ENCODE data around the gene SDHA.
"Not testable (repeated sequence)": the region's sequence is repeated elsewhere in the genome, so short reads cannot be mapped to it uniquely, and the experiment has no call there.

The SDHA gene

DNA sequence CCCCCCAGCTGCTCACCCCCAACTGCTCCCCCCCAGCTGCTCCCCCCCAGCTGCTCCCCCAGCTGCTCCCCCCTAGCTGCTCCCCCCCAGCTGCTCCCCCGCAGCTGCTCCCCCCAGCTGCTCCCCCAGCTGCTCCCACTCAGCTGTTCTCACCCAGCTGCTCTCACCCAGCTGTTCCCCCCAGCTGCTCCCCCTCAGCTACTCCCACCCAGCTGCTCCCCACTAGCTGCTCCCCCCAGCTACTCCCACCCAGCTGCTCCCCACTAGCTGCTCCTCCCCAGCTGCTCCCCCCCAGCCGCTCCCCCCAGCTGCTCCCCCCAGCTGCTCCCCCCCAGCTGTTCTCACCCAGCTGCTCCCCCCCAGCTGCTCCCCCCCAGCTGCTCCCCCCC is 80.6 kb downstream of the SDHA start:
- Histone ChIP-seq H2AFZ (no peak overlapping the region), H3K4me2 (ENCODE audit: low read length) (no peak overlapping the region), H3K9ac (no peak overlapping the region), H3K9me3 (ENCODE audit: control insufficient read depth, low read length) (no peaks in the 10 kb centered on the region), H3K27me3 (ENCODE audit: control insufficient read depth, insufficient read depth, low read length) (no peaks in the 10 kb centered on the region), H3K79me2 (peaks cover 4% of the 10 kb centered on the region), H3K36me3 (ENCODE audit: control insufficient read depth, insufficient read depth, low read length) (no peaks in the 10 kb centered on the region), H3K4me1 (no peaks in the 10 kb centered on the region), H3K27ac (no peak overlapping the region), H3K4me3 (ENCODE audit: low read depth, low read length) (no peak overlapping the region)
- TF ChIP-seq, protein P1, sequence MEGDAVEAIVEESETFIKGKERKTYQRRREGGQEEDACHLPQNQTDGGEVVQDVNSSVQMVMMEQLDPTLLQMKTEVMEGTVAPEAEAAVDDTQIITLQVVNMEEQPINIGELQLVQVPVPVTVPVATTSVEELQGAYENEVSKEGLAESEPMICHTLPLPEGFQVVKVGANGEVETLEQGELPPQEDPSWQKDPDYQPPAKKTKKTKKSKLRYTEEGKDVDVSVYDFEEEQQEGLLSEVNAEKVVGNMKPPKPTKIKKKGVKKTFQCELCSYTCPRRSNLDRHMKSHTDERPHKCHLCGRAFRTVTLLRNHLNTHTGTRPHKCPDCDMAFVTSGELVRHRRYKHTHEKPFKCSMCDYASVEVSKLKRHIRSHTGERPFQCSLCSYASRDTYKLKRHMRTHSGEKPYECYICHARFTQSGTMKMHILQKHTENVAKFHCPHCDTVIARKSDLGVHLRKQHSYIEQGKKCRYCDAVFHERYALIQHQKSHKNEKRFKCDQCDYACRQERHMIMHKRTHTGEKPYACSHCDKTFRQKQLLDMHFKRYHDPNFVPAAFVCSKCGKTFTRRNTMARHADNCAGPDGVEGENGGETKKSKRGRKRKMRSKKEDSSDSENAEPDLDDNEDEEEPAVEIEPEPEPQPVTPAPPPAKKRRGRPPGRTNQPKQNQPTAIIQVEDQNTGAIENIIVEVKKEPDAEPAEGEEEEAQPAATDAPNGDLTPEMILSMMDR (IDR thresholded peaks at IDR 0.05) = no peak

DNA sequence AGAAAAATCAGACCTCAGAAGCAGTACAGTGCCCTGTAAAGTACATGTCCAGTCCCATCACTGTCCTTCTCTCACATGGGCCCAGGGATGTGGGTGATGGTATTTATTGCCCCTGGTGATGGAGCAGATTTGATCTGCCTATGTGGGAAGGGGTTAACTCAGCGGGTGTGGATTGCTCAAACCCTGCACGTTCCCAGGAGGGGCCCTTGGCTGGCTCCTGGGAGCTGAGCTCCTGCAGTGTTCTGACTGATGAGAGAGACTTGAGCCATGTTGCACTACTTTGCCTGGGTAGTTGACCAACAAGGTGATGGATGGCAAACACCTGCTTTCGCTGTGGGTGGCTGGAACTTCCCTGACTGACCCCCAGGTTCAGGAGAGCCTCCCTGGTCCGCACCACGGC is 81.8 kb downstream of the SDHA start:
- H3K4me2 ChIP-seq (ENCODE audit: low read length); H3K9me3 ChIP-seq (ENCODE audit: control insufficient read depth, low read length); H3K4me3 ChIP-seq (ENCODE audit: low read depth, low read length); H3K79me2 ChIP-seq; H3K27ac ChIP-seq; H3K9ac ChIP-seq; H3K4me1 ChIP-seq; H3K27me3 ChIP-seq (ENCODE audit: control insufficient read depth, insufficient read depth, low read length); H2AFZ ChIP-seq; H3K36me3 ChIP-seq (ENCODE audit: control insufficient read depth, insufficient read depth, low read length): not testable (repeated sequence)

DNA sequence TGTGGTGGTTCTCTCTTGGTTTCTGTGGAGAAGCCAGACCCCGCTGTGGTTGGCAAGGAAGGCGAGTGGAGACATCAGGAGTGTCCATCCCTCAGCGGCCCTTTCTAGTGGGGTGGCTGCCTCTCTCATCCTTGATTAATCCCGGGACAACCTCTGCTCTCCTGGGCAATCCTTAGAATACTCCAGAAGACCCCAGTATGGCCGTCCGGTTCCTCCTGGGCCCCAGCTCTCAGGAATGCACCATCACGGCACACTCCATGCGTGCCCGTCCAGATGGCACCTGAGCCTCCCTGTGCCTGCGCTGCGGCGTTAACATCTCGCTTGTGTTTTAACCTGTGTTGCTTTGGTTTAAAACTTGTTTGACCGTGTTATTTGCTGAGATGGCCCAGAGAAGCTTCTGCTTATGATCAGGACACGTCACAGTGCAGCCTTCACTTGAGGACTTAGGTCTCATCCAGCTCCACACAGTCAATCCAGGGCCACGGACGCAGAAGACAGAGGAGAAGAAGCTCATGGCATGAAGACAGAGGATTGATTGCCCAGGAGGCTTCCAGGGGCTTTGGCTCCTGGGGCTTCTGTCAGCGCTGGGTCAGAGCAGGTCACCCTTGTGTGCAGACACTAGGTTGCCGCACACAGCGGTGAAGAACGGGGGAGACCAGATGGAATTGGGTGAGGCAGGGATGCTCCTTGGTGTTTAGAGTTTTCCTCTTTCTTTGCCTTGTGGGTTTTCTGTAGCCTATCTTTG is 82.7 kb downstream of the SDHA start:
- H3K4me1 ChIP-seq; H3K9ac ChIP-seq; H3K36me3 ChIP-seq (ENCODE audit: control insufficient read depth, insufficient read depth, low read length); H3K79me2 ChIP-seq; H3K27me3 ChIP-seq (ENCODE audit: control insufficient read depth, insufficient read depth, low read length); H3K9me3 ChIP-seq (ENCODE audit: control insufficient read depth, low read length); H2AFZ ChIP-seq; H3K27ac ChIP-seq; H3K4me2 ChIP-seq (ENCODE audit: low read length); H3K4me3 ChIP-seq (ENCODE audit: low read depth, low read length): not testable (repeated sequence)

DNA sequence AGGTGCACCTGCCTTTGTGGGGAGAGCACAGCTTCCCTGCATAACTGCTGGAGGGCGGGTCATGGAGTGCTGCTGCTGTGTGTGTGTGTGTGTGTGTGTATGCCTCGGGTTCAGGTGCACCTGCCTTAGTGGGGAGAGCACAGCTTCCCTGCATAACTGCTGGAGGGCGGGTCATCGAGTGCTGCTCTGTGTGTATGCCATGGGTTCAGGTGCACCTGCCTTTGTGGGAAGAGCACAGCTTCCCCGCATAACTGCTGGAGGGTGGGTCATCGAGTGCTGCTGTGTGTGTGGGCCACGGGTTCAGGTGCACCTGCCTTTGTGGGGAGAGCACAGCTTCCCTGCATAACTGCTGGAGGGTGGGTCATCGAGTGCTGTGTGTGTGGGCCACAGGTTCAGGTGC is 84.3 kb downstream of the SDHA start:
- not testable (repeated sequence) for H3K4me2 ChIP-seq (ENCODE audit: low read length); H3K4me3 ChIP-seq (ENCODE audit: low read depth, low read length); H3K9ac ChIP-seq; H3K36me3 ChIP-seq (ENCODE audit: control insufficient read depth, insufficient read depth, low read length); H2AFZ ChIP-seq; H3K27me3 ChIP-seq (ENCODE audit: control insufficient read depth, insufficient read depth, low read length); H3K79me2 ChIP-seq; H3K9me3 ChIP-seq (ENCODE audit: control insufficient read depth, low read length); H3K4me1 ChIP-seq; H3K27ac ChIP-seq

DNA sequence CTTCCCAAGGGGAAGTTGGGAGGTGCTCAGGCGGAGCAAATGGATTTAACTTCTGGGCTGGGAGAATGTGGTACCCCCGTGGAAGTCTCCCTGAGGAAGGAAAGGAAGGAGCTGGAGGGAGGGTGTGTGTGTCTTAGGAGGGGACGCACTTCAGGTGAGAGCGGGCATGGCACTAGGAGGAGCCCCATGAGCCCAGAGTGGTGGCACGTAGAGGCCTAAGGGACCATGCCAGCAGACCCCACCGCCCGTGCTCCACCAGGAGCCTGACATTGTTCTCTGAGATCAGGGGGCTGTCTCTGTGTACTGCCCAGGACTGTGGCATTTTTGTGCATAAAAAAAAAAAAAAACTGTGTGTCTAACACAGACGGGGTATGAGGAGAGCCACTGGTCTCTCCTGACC is 84.8 kb downstream of the SDHA start:
- H3K27me3 ChIP-seq (ENCODE audit: control insufficient read depth, insufficient read depth, low read length) = no peaks in the 10 kb centered on the region
- H3K79me2 ChIP-seq = peaks cover 5% of the 10 kb centered on the region
- no peak overlapping the region for H3K4me2 ChIP-seq (ENCODE audit: low read length)
- H3K27ac ChIP-seq = no peak overlapping the region
- no peak overlapping the region for H3K9ac ChIP-seq
- no peaks in the 10 kb centered on the region for H3K36me3 ChIP-seq (ENCODE audit: control insufficient read depth, insufficient read depth, low read length)
- H3K4me3 ChIP-seq (ENCODE audit: low read depth, low read length) = no peak overlapping the region
- no peaks in the 10 kb centered on the region for H3K9me3 ChIP-seq (ENCODE audit: control insufficient read depth, low read length)
- H2AFZ ChIP-seq = no peak overlapping the region
- no peaks in the 10 kb centered on the region for H3K4me1 ChIP-seq
- TF ChIP-seq, protein P1 (IDR thresholded peaks at IDR 0.05) = no peak

DNA sequence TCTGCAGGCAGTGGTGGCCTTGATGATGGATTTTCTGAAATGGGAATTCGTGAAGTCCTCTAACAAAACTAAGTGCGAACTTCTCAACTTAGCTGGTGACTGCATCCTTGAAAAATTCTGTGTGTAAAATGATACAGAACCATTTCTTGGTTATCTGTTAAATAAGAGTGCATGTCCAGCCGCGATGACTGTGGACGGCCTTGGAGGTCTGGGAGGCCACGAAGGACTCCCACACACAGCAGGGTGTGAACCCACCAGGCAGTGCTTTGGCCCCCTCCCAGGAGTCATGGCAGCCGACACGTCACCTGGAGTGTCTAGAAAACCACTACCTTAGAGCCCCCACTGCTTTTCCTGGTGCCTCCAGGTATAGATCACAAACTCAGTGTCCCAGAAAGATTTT is 85.6 kb downstream of the SDHA start:
- H3K36me3 ChIP-seq (ENCODE audit: control insufficient read depth, insufficient read depth, low read length); H3K27me3 ChIP-seq (ENCODE audit: control insufficient read depth, insufficient read depth, low read length); H3K9ac ChIP-seq; H3K27ac ChIP-seq; H3K9me3 ChIP-seq (ENCODE audit: control insufficient read depth, low read length); H2AFZ ChIP-seq; H3K4me2 ChIP-seq (ENCODE audit: low read length); H3K79me2 ChIP-seq; H3K4me3 ChIP-seq (ENCODE audit: low read depth, low read length); H3K4me1 ChIP-seq: not testable (repeated sequence)

DNA sequence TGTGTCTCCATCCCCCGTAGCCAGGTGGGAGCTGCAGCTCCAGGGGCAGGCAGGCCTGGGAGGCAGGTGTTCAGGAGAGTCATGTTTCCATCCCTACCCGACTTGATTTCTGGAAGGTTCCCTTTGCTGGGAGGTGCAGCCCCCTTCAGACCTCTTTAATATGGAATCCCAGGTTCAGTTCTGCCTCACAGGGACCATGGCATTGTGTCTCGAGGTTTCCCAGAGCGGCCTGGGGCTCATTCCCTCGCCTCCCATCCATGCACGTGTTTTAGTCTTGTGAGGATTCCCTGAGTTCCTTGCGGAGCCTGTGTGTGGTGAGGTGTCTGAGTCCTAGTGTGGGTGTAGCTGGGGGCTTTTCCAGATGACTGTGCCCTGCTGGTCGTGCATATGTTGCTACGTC is 86.9 kb downstream of the SDHA start:
- Histone ChIP-seq H3K4me3 (ENCODE audit: low read depth, low read length) (no peak overlapping the region), H3K9me3 (ENCODE audit: control insufficient read depth, low read length) (no peaks in the 10 kb centered on the region), H3K27me3 (ENCODE audit: control insufficient read depth, insufficient read depth, low read length) (no peaks in the 10 kb centered on the region), H3K79me2 (peaks cover 5% of the 10 kb centered on the region), H3K9ac (no peak overlapping the region), H3K36me3 (ENCODE audit: control insufficient read depth, insufficient read depth, low read length) (no peaks in the 10 kb centered on the region), H3K4me1 (peaks cover 11% of the 10 kb centered on the region), H2AFZ (no peak overlapping the region), H3K27ac (no peak overlapping the region), H3K4me2 (ENCODE audit: low read length) (no peak overlapping the region)
- TF ChIP-seq, protein P1 (IDR thresholded peaks at IDR 0.05) = no peak
